Stimulated activated CD4-positive, alpha-beta T cell treated with anti-CD3 and anti-CD28 coated beads, TNF-alpha, amount 100 ng/mL, for 24 hours (primary cell): ENCODE measurements around the gene YBX3.
A peak's percentile ranks its signal among the peaks of the same experiment; 100 is the strongest.
"Not testable (repeated sequence)": the region's sequence is repeated elsewhere in the genome, so short reads cannot be mapped to it uniquely, and the experiment has no call there.

Experiments used
- DNase-seq, 3 experiments: peaks; one replicate each; pipeline ENCODE4 v3.0.0-alpha.2; 2020; ENCODE audit warnings: low read depth in 3 of 3

Gene YBX3

GRCh38 chr12:10722905-10723746, at the start of gene YBX3:
TSS of gene YBX3 (minus strand) at chr12:10723323. CDS start at chr12:10723111, 212 bp downstream.
- peak; percentile 6 to 63 (median 23) for DNase-seq

- DNase-seq: no peak
These were observed 48.1 kb upstream of the YBX3 start for GRCh38 chr12:10771132-10771733.

GRCh38 chr12:10759657-10760056, 36.5 kb upstream of the YBX3 start:
- DNase-seq: no peak

- DNase-seq: no peak
These were observed 33.1 kb upstream of the YBX3 start for GRCh38 chr12:10756194-10756593.

- no peak for DNase-seq
These were observed 29.9 kb upstream of the YBX3 start for GRCh38 chr12:10753059-10753458.

GRCh38 chr12:10750385-10750727, 27.2 kb upstream of the YBX3 start:
- DNase-seq: no peak

- peak; percentile 38 to 54 (median 49) for DNase-seq
These were observed 26.7 kb upstream of the YBX3 start for GRCh38 chr12:10749700-10750384.

DNA sequence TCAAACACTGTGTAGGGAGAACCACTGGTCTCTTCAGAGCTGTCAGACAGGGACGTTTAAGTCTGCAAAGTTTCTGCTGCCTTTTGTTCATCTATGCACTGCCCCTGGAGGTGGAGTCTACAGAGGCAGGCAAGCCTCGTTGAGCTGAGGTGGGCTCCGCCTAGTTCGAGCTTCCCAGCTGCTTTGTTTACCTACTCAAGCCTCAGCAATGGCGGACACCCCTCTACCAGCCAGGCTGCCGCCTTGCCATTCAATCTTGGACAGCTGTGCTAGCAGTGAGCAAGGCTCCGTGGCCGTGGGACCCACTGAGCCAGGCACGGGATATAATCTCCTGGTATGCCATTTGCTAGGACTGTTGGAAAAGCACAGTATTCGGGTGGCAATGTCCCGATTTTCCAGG, 24.6 kb upstream of the YBX3 start:
- no peak for DNase-seq

GRCh38 chr12:10743420-10743819, 20.3 kb upstream of the YBX3 start:
- DNase-seq: not testable (repeated sequence)

DNA sequence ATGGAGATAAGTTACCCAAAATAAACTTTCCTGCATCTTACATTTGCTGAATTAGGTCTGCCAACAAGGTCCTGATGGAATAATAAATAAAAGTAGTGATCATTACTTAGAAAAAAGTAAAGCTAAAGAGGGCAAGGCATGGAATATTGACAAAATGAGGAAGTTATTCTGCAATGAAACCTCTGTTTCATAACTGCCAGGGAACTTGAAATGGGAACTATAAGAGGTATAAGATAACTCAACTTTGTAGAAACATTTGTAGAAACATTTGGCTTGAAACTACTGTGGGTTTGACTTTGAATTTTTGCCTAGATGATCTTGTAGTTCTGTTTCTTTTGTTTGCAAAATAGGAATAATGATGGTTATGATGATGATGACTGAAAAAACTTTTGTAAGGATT, 18.7 kb upstream of the YBX3 start:
- DNase-seq: no peak

GRCh38 chr12:10740182-10740581, 17.1 kb upstream of the YBX3 start:
- no peak for DNase-seq

- DNase-seq: no peak
These were observed 16.3 kb upstream of the YBX3 start for GRCh38 chr12:10739157-10740118.

DNA sequence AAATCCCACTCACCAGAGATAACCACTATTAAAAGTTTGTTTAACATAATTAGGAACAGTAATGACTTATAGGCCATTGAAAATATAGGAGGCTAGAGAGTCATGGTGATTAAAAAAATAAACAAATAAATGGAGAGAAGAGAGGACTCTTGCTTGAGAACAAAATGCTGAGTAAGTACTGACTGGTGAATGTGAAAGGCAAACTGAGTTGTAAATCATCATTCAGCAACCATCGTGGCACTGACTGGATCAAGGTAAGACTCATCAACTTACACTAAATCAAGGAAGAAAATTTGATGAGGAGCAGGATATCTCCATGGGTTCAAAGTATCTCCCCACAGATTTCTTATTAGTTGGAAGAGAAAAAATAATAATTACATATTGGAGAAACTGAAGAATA, 14.1 kb upstream of the YBX3 start:
- no peak for DNase-seq

GRCh38 chr12:10736463-10736862, 13.3 kb upstream of the YBX3 start:
- no peak for DNase-seq

- DNase-seq: no peak
These were observed 12.3 kb upstream of the YBX3 start for GRCh38 chr12:10735428-10735827.

DNA sequence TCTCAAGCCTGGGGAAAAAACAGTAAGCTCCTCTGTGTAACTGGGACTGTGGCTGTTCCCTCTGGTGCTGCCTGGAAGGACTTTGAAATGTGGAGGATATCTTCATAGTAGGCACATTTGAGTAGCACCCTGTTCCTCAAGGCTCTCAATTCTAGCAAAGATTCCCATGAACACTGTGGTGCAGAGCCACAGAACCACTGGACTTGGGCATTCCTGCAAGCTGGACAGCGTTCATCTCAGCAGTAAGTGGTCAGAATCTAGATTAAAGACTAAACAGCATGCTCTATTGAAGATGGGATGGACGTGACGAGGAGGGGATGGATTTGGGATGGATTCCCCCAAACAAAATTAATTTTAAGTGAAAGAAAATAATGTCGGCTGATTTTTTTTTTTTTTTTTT, 9.4 kb upstream of the YBX3 start:
- DNase-seq: no peak

DNA sequence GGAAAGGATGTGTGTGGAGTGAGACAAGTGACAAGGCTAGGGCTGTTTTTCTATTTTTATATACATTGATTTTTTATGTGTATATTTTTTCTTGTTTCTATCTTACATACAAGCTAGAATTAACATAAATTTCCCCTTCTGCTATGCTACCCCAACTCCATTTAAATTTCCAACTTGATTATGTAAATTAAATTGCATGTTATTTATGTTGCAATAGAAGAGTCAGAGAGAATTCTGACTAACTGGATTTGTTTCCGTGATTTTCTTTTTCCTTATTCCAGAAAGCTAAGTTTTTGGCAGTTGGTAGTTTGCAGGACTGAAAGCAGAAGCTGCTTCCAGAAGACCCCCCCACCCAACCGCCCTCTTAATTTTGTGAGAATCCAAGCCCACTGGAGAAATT, 8.9 kb upstream of the YBX3 start:
- no peak for DNase-seq

GRCh38 chr12:10730559-10730958, 7.4 kb upstream of the YBX3 start:
- DNase-seq: no peak

- DNase-seq: no peak
These were observed 5.0 kb upstream of the YBX3 start for GRCh38 chr12:10728091-10728490.

DNA sequence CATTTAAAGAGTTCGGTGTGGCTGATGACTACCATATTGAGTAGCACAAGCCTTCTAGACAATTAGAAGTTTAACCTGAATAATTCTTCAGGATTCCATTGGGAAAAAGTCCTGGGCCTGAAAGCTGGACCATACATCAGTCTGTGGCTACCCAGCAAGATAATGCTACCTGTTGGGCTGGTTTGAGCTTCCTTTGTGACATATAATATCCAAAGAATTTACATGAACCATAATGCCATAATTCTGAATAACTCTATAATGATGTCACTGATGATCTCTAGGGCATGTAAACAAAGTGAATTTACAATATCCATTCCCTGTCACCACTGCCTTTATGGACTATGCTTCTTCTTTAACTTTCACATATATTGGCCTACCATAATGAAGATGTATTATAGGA, 3.8 kb upstream of the YBX3 start:
- DNase-seq: no peak

DNA sequence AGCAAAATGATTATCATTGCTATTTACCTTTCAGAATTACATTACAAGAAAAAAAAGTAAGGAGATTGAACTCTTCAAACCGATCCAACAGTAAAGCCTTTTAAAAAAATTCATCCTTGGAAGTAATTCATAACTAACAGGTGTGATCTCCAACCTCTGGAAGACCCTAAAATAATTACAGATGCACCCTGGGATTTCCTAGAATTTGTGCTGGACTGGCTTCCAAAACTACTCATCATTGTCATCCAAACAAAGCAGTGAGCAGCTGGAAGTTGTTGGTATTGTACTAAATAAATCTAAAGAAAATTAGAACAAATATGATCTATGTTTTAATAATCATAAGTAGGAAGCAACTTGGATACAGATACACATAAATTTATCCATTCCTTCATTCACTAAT, 1.9 kb upstream of the YBX3 start:
- DNase-seq: no peak

- peak; percentile 17 to 58 (median 20) for DNase-seq
These were observed 620 bp downstream of the YBX3 start for GRCh38 chr12:10722502-10722904.
